ENCODE measurements around the gene MBOAT7. TPM values are rescaled to one million over a fixed set of nuclear protein-coding genes. Genes with fewer than 3 reads are reported as not detected.

MBOAT7 gene
- total and polyA plus RNA-seq, 2 donors (not counting 3 experiments of a cell fraction or from before 2014, with no cell fraction given), result 204 to 218 TPM

DNA sequence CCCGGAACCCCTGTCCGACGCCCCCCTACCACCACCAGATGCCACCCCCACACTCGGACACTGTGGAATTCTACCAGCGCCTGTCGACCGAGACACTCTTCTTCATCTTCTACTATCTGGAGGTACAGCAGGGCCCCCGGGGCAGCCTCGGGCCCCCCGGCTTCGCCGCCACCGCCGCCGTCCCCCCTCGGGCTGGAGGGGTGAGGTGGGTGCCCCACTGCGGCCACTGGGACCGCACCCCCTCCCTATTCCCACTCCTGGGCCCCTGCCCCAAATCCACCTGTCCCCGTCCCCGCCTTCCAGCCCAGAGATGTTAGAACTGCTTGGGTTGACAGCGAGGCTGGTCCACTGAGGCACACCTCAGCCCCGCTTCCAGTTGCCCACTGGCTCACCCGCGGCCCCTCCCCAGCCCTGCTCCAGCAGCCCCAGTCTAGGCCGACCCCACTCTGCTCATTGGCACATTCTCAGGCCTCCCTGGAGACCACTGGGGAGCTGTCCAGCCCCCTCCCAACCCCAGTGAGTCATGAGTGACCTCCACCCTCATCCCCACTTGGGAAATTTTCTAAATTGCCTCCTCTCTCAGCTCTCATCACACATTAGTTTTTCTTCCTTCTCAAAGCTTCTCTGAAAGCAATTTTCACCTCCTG is 36.4 kb downstream of the MBOAT7 start:
- Histone ChIP-seq H3K36me3 (ENCODE audit: control insufficient read depth in 2 of 2, extremely low read depth in 1 of 2, insufficient read depth in 2 of 2, low read length in 2 of 2) (peaks cover 15 to 66% of the 10 kb centered on the region in 2 experiments), H3K4me3 (replicated peaks in 1 of 3; ENCODE audit: insufficient read depth in 1 of 3, low read depth in 1 of 3, low read length in 3 of 3) (no peak overlapping the region), H4K20me1 (replicated peaks; ENCODE audit: control insufficient read depth, extremely low read depth, insufficient read depth, low read length) (no peaks in the 10 kb centered on the region), H3K9ac (replicated peaks; ENCODE audit: extremely low read depth, insufficient read depth, low read length) (no peak overlapping the region), H3K4me1 (ENCODE audit: control insufficient read depth, extremely low read depth, insufficient read depth, low read length) (no peaks in the 10 kb centered on the region), H3K4me2 (ENCODE audit: insufficient read depth, low read length) (no peak overlapping the region), H2AFZ (ENCODE audit: low read depth, low read length) (no peak overlapping the region), H3K79me2 (ENCODE audit: control insufficient read depth, insufficient read depth, low read length) (no peaks in the 10 kb centered on the region), H3K27me3 (ENCODE audit: control insufficient read depth in 2 of 2, insufficient read depth in 2 of 2, low read length in 2 of 2) (no peaks in the 10 kb centered on the region), H3K27ac (ENCODE audit: insufficient read depth, low read depth, low read length) (no peak overlapping the region), H3K9me1 (replicated peaks; ENCODE audit: control insufficient read depth, extremely low read depth, insufficient read depth, low read length) (no peaks in the 10 kb centered on the region), H3K9me3 (replicated peaks; ENCODE audit: control insufficient read depth, insufficient read depth, low read length) (no peaks in the 10 kb centered on the region)
- POLR2A ChIA-PET, result no interaction called here
- dilution Hi-C loops (cut with MboI; ENCODE audit: extremely low pct_ligation_motif_present, low sequenced_read_pairs) (no loop called here), intact Hi-C loops (cut with micrococcal nuclease) (no loop called here)
- TF ChIP-seq, protein P1, sequence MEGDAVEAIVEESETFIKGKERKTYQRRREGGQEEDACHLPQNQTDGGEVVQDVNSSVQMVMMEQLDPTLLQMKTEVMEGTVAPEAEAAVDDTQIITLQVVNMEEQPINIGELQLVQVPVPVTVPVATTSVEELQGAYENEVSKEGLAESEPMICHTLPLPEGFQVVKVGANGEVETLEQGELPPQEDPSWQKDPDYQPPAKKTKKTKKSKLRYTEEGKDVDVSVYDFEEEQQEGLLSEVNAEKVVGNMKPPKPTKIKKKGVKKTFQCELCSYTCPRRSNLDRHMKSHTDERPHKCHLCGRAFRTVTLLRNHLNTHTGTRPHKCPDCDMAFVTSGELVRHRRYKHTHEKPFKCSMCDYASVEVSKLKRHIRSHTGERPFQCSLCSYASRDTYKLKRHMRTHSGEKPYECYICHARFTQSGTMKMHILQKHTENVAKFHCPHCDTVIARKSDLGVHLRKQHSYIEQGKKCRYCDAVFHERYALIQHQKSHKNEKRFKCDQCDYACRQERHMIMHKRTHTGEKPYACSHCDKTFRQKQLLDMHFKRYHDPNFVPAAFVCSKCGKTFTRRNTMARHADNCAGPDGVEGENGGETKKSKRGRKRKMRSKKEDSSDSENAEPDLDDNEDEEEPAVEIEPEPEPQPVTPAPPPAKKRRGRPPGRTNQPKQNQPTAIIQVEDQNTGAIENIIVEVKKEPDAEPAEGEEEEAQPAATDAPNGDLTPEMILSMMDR (IDR thresholded peaks at IDR 0.05; ENCODE audit: extremely low read depth in 1 of 2, insufficient read depth in 1 of 2, low read depth in 1 of 2, low read length in 2 of 2), result no peak
- TF ChIP-seq MYC (IDR thresholded peaks at IDR 0.05; ENCODE audit: low read depth, low read length) (no peak), POLR2AphosphoS5 (IDR thresholded peaks at IDR 0.05; ENCODE audit: insufficient read depth, low read depth, low read length) (peak; percentile 51)
- FAIRE-seq (no peak), DNase-seq (ENCODE audit: low read depth, low spot score) (no peak)
- no TSS peak for BruUV-seq (replicated peaks)
- CTCF ChIA-PET, result no interaction called here

DNA sequence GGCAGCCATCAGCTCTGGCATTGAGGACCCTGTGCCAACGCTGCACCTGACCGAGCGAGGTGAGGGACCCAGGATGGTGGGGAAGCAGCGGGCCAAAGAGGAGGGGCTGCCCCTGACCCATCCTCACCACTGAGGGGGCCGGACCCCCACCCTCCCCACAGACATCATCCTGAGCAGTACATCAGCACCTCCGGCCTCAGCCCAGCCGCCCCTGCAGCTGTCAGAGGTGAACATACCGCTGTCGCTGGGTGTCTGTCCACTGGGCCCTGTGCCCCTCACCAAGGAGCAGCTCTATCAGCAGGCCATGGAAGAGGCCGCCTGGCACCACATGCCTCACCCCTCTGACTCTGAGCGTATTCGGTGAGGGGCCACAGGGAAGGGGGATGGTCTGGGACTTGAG is 37.1 kb downstream of the MBOAT7 start:
- Histone ChIP-seq H3K27ac (ENCODE audit: insufficient read depth, low read depth, low read length) (no peak overlapping the region), H3K36me3 (ENCODE audit: control insufficient read depth in 2 of 2, extremely low read depth in 1 of 2, insufficient read depth in 2 of 2, low read length in 2 of 2) (peaks cover 15 to 70% of the 10 kb centered on the region in 2 experiments), H2AFZ (ENCODE audit: low read depth, low read length) (no peak overlapping the region), H3K9ac (replicated peaks; ENCODE audit: extremely low read depth, insufficient read depth, low read length) (no peak overlapping the region), H3K4me2 (ENCODE audit: insufficient read depth, low read length) (no peak overlapping the region), H3K27me3 (ENCODE audit: control insufficient read depth in 2 of 2, insufficient read depth in 2 of 2, low read length in 2 of 2) (no peaks in the 10 kb centered on the region), H3K9me3 (replicated peaks; ENCODE audit: control insufficient read depth, insufficient read depth, low read length) (no peaks in the 10 kb centered on the region), H4K20me1 (replicated peaks; ENCODE audit: control insufficient read depth, extremely low read depth, insufficient read depth, low read length) (no peaks in the 10 kb centered on the region), H3K4me3 (replicated peaks in 1 of 3; ENCODE audit: insufficient read depth in 1 of 3, low read depth in 1 of 3, low read length in 3 of 3) (no peak overlapping the region), H3K9me1 (replicated peaks; ENCODE audit: control insufficient read depth, extremely low read depth, insufficient read depth, low read length) (no peaks in the 10 kb centered on the region), H3K79me2 (ENCODE audit: control insufficient read depth, insufficient read depth, low read length) (no peaks in the 10 kb centered on the region), H3K4me1 (ENCODE audit: control insufficient read depth, extremely low read depth, insufficient read depth, low read length) (no peaks in the 10 kb centered on the region)
- dilution Hi-C loops (cut with MboI; ENCODE audit: extremely low pct_ligation_motif_present, low sequenced_read_pairs), result no loop called here
- BruUV-seq (replicated peaks), result no TSS peak
- intact Hi-C loops (cut with micrococcal nuclease), result no loop called here
- FAIRE-seq, result no peak
- no peak for DNase-seq (ENCODE audit: low read depth, low spot score)
- ChIA-PET POLR2A (interaction anchor here (1.5 kb wide), 1 partner anchor 15 kb away, joined by 7 read pairs; the partner anchor contains the start of gene CNOT3), CTCF (no interaction called here)
- no peak for TF ChIP-seq POLR2AphosphoS5 (IDR thresholded peaks at IDR 0.05; ENCODE audit: insufficient read depth, low read depth, low read length)
